ENCODE results near the gene ITPRID1.
"Not testable (repeated sequence)": the region's sequence is repeated elsewhere in the genome, so short reads cannot be mapped to it uniquely, and the experiment has no call there.

Gene ITPRID1

DNA sequence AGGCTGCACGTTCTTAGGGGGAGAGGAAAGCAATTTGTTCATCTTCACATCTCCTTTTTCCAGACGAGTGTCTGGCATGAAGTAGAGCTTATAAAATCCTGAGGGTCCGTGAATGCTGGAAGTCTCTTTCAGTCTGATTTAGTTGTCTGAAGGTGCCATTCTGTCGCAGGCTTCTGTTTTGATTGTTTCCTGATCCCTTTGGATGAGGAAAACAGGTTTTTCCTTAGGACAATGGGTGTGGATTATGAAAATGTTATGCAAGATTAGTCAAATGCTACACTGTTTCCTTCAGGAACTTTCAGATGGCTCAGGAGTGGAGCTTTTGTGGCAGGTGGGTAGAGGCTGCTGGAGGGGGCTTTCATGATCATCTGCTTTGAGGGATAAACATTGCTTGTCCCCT lies at the start of gene ITPRID1:
Gene ITPRID1 (plus strand): TSS at position 301 of the 400 bp plus-strand sequence. CDS start 38,935 bp downstream, outside the sequence.
- DNase-seq: no peak

DNA sequence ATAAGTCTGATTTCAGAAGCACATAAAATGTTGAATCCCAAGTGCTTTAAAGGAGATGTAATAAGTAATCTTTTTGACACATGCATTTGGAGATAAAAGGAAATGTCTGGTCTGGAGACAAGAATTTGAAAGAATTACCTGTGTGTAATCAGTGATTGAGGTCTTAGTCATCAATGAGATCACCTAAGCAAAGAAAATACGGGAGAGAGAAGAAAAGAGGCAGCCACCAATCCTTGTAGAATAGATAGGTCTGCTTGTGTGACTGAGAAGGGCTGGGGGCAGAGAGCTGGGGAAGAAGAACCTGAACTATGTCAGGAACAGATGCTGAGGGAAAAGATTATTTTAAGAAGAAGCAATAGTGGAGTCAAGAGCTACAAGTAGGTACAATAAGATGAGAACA lies 49.3 kb upstream of the ITPRID1 start:
- DNase-seq: no peak

DNA sequence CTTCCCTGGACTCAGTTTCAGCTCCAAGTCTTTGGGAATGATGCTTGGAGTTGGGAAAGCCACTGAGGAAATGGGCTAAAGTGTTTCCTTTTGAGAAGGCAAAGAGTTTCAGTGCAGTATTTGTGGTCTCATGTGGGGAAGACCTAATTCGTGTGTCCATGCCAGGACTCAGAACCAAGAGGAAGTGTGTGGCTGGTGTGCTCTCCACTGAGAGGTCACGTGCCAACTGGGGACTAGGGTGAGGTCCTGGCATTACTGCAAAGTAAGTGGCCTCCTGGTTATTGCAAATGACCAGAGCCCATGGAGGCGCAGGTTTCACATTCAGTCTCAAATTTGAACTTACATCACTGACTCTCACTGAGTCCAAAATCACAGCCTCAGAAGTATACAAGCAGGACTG lies 48.6 kb upstream of the ITPRID1 start:
- DNase-seq: no peak

DNA sequence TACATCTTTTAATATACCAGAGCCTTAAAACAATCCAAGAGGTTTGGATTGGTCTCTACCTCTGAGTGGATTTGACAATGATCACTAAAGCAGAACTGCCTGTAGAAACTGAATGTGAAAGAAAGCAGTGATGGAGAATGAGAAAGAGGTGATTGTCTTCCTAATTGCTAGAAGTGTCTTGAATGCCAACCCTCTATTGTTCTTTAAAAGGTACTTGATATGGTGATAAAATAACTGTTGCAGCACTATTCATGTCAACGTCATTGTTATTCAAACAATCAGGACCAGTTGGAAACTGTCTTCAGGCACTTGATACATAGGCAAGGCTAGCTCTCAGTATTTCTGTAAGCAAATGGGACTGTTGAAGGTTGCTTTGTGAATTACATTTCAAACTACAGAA lies 47.9 kb upstream of the ITPRID1 start:
- no peak for DNase-seq

DNA sequence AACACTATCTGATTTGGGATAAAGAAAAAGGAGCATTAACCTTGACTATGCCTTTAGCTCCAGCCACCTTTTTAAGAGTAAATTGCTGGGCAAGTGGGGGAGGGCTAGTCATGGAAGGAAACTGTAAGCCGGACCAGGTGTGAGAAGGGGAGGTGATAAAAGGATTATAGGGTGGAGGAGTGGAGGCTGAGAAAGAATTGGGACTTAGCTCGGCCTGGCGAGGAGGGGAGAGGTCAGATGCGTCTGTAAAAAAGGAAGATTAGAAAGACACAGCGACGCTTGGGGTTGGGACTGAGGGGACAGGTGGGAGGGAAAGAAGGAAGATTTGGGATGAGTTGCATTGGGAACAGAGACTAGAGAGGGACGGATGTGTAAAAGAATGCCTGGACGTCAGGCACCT lies 43.0 kb upstream of the ITPRID1 start:
- DNase-seq: not testable (repeated sequence)

DNA sequence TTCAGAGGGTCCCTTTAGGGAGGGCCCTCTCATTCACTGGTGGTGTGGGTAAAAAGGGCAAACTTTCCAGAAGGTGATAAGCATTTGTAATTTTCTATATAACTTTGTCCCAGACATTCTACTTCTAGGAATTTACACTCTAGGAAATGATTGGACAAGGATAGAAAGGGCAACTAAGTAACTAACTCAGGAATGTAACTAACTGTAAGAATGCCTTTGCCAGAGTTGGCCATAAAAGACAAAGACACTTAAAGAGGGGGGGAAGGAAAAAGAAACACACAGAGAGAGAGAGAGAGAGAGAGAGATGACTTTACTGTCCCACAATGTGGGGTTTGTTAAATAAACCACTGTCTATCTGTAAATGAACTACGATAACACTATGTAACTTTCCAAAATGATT lies 38.5 kb upstream of the ITPRID1 start:
- DNase-seq: no peak

DNA sequence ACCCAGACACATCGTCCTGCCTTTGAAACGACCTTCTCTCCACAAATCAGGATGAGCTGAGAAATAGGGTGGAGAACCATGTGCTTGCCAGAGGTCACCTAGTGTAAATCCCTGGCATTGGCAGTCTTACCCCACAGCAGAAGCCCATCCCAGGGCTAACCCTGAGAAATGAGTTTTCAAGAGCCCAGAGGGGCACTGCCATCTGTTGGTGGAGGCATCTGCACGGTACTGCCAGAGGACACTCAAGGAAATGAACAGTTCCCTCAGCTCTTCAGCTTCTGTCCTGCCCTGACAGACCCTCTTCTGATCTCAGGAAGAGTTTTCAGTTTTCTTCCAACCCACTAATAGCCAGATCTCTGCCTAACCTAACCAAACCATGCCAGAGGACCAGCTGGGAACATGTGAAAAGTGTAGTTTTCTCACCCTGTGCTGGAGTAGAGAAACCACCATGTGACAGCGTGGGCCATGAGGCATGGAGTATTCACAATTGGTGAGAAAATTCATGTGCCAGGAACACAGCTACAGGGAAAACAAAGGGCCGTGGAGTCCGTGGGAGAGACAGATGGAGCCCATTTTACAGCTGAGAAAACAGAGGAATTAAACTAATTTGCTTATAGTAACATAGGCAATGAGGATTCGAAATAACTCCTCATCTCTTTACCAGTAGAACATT lies 37.7 kb upstream of the ITPRID1 start:
- DNase-seq: no peak

DNA sequence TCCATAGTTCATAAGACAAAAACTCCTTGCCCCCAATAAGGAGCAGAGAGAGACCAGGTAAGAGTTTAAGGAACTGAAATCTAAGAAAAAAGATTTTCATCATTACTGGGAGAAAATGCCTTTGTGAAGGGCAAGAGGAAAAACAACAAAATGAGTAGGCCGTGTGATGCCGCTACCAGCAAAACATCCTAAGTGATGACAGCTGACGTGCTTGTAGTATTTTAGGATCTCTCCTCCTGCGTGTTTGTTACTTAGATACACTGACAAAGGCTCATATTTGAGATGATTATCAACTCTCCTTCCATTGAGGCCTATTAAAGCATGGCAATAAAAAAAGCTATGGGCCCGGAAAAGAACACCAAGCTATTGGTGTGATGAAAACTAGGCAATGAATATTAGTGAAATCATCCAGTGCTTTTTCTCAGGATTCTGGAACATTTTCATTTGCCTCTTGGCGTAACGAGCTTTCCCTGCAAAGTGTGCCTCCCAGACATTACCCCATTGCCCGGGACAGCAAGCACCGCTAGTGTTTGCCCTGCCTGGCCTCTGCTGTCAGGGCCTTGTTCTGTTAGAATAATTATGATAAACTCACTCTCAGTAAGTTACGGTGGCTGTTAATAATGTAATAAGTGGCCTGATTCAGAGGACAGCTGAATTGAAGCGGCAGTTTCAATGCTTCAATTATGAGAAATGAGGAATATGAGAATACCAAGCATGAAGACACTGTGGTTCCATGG lies 36.8 kb upstream of the ITPRID1 start:
- DNase-seq: no peak

DNA sequence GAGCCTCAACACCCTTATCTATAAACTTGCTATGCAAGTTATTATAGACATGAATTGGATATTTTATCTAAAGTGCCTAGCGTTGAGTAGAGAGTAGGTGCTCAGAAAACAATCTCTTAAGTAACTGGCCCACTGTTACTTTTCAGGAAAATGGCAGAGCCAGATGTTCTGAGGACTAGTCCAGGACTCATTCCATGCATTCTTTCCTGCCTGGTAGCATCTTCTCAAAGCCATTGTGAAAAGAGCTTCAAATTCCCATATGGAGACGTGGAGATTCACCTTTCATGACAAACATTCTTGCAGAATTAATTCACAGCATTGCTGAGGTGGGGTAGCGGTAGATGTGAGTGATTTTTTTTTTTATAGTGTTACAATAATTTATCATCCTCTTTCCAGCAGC lies 35.9 kb upstream of the ITPRID1 start:
- DNase-seq: no peak

DNA sequence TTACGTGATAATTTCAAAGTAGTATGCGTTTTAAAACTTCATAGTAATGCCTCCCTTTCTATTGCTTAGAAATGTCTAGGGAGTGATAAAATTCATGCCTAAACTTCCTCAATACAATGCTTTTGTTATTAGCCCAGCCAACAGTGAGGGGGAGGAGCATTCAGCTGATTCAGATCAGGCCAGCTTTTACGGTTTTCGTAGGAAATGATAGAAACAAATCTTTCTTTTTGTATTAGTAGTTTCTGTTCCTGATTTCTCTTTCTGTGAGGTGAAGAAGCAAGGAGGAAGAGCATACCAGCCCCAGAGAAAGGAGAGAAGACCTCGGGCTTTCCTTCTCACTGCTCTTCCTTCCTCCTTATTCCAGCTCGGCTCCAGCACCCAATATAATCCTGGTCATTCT lies 35.2 kb upstream of the ITPRID1 start:
- no peak for DNase-seq

DNA sequence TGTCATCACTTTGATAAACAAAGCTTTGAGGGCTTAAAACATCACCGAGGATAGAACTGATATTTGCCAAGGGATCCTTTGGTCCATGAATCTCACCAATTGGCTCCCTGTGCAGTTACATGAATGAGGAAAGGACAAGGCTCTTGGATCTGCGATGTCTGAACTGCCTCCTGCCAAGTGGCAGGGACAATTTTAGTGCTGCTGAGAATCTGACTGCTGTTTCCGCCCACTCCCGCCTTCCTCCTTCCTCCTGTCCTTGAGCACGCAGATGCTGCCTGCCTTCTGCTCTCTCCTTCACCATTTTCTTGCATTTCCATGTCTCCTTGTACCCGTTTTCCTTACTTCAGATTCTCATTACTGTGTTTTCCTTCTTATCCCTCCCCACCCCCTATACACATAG lies 26.8 kb upstream of the ITPRID1 start:
- no peak for DNase-seq

DNA sequence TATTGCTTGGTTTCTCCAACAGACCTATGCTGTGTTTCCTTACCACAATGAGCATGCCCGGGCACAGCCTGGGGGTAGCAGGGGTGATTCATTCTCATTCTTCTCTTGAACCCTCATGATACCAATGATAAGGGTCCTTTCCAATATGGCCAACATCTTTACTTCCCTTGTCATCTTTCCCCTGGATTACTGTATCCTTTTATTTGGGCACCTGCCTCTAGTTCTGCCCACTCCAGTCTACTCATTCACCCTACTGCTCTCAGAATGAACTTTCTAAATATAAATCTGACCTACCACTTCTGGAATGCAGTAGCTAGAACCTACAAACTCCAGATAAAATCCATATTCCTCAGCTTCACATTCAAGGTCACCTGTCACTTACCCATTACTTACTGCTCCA lies 26.4 kb upstream of the ITPRID1 start:
- DNase-seq: no peak

DNA sequence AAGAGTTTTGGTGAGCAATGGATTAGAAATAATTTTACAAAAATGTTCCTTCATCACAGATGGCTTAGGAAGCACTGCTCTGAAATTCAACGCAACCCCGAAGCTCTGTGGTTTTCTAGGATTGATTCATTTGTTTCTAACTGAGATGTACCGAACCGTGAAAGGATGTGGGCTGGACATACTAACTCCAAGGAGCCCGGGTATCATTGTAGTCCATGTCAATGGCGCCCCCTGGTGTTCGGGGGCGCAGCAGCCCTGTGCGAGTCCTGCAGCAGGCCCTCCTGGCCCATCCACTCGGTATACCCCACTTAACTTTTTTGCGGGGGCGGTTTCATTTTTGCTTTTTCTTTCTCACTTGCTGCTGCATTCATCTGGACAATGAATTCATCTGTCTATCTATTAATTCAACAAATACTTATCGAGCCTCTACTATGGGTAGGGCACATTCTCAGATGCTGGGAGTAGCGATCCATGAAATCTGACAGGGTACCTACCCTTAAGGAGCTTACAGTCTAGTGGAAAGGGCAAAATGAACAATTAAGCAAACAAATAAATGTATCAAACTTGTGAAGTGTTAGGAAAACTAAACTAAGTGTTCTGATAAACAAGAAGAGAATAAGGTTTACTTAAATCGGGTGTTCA lies 25.2 kb upstream of the ITPRID1 start:
- no peak for DNase-seq

DNA sequence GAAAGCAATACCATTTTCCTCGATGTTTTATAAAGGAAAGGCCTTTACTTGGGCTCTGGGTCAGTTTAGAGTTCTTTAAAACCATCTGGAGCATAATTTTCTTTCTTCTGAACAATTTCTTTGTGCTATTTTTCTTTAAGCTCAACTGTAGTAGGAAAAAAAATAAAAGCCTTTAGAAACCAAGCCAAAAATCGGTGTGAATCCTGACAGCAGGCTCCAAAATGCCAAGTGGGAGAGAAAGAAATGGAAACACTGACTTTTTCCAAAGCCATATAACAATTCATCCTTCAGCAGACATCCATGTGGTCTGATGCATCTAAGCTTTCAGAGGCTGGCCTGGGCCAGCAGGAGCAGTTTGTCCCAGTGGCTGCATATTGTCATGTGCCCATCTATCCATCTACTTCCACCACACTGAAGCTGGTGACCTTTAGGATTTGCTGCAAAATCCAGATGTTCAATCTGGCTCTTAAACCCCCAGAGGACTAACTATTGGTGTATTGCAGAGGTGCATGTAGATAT lies 23.0 kb upstream of the ITPRID1 start:
- no peak for DNase-seq

DNA sequence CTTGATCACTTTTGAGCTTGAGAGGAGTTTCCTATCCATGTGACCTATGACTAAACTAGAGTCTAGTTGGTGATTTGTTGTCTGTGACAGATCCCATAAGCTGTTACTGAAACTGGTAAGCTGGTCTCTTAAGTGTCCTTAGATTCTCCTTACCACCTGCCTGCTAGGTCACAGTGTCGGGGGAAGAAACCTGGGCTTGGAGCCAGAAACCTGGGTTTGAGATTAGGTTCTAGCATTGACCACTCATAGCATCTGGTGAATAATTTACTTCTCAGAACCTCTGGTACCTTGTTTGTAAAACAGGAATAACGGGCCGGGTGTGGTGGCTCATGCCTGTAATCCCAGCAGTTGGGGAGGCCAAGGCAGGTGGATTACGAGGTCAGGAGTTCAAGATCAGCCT lies 21.8 kb upstream of the ITPRID1 start:
- no peak for DNase-seq

DNA sequence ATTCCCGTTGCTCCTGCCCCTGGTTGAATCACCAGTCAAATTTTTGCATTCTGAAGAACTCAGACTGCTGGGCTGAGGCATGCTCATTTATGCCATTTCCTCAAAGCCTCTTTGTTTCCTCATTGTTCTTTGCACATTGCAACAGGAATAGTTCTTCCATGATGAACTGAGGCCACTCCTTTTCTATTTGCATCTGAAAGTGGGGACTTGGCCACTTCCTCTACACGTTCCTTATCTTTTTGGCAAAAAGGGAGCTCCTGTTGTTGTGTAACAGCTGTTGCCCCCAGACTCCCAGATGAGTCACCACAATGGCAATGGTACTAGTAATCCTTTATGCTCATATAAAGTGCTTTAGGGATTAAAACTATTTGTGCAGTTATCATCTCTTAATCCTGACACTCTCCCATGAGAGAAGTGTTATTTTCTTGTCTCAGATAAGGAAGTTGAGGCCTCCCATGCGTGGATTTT lies 20.1 kb upstream of the ITPRID1 start:
- DNase-seq: no peak

DNA sequence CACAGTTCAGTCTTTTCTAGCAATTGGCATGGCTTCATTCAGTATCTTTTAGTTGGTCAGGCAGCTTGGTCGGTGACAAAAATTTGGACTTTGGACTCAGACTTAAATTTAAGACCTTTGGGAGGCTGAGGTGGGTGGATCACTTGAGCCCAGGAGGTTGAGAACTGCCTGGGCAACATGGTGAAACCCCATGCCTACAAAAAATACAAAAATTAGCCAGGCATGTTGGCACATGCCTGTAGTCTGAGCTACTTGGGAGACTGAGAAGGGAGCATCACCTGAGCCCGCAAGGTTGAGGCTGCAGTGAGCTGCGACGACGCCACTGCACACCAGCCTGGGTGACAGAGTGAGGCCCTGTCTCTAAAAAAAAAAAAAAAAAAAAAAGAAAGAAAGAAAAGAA lies 19.5 kb upstream of the ITPRID1 start:
- no peak for DNase-seq

DNA sequence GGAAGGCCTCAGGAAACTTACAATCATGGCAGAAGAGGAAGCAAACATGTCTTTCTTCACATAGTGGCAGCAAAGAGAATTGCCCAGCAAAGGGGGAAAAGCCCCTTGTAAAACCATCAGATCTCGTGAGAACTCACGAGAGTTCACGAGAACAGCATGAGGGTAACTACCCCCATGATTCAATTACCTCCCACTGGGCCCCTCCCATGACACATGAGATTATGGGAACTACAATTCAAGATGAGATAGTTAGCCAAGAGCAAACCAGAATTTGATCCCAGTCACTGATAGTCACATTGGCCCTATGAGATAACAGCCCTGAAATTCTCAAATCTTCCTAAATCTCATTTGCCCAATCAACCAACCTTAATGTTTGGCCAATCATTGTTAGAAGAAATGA lies 18.2 kb upstream of the ITPRID1 start:
- no peak for DNase-seq

DNA sequence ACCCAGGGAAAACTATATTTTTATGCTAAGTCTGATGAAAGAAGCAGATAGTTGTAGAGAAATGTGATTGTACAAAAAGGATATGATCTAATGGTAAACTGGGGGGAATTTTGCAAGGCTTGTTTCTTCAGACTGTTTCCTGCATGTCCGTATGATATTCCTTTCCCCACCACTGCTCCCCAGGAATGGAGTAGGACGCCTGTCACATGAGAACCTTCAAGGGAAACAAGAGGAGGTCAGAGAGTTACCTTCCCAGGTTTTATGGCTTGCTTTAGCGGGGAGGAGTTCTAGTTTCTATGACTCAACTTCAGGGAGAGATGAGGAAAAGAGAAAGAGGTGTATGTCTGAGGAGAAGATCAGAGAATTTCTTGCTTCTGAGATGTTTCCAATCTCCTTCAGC lies 16.4 kb upstream of the ITPRID1 start:
- no peak for DNase-seq

DNA sequence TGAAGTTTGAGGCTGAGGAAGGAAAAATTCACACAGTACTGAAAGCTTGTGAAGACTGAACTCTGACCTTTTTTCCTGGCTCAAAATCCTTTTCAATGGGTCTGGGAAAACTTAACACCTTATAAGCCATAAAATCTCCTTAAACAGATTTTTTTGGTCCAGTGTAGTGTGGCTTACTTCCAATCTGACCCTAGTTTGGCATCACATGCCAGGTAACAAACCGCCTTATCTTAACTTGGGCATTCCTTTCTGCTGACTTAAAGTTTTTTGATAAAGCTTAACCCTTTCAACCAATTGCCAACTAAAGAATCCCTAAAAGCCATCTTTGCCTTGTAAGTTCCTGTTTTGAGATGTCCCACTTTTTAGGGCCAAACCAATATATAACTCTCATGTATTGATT lies 13.2 kb upstream of the ITPRID1 start:
- DNase-seq: no peak

DNA sequence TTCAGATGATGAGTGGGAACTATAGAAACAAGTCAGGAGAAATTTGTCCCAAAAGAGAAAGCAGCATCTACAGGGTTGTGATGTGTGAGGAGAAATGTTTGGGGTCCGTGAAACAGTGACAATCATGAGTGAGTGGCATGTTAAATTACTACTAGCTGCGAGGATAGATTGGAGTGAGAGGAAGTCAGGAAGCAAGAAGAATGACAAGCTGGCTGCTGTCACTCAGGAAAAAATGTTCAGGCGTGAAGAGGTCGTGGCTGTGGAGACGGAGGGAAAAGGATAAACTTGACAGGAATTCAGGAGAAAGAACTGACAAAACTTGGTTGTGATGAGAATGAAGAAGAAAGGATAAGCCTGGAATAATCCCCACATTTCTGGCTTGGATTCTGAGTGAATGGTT lies 5.1 kb upstream of the ITPRID1 start:
- DNase-seq: no peak

DNA sequence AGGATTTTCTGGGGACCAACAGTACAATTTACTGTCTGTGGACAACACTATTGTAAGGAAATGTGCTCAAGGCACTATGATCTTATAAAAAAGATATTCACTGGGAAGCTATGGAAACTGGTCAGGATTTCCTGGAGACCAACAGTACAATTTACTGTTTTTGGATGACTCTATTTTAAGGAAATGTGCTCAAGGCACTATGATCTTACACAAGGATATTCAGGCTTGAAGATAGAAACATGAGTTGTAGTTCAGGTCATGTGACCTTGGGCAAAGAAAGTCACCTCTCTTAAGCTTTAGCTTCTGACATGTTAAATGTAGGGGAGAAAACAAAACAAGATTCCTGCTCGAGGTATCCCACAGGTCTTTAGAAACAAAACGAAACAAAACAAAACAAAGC lies 1.7 kb upstream of the ITPRID1 start:
- no peak for DNase-seq

DNA sequence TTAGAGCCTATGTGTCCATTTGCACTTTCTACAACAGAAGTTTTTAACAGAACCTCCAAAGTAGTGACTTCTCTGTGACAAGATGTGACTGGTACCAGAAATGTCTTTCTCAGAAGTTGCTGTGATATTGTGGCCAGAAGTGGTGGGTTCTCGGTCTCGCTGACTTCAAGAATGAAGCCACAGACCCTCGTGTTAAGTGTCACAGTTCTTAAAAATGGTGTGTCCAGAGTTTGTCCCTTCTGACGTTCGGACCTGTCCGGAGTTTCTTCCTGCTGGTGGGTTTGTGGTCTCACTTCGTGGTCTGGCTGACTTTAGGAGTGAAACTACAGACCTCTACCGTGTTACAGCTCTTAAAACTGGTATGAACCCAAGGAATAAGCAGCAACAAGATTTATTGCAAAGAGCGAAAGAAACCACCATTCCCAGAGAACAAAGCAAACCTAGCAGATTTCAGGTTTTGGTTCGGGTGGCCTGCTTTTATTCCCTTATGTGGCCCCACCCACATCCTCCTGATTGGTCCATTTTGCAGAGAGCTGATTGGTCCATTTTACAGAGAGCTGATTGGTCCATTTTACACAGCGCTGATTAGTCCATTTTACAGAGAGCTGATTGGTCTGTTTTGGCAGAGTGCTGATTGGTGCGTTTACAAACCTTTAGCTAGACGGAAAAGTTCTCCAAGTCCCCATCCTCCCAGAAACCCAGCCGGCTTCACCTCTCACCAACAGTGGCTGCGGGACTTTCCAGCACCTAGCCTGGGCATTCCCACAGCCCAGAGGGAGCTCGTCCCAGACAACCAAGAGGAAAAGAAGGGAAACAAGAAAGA lies 3.0 kb downstream of the ITPRID1 start:
- DNase-seq: no peak
